HEK293T (cell line): Measurements from ENCODE around the gene BAIAP2.

ENCODE experiments used
- BHLHE40 ChIP-seq: fragments of 450-650 bp; IDR thresholded peaks from 2 replicates; pipeline ENCODE4 v1.6.1; 2016; ENCODE audit warnings: mild to moderate bottlenecking, moderate library complexity, borderline replicate concordance
- ELF4 ChIP-seq: fragments of 450-650 bp; IDR thresholded peaks from 2 replicates; pipeline ENCODE4 v1.6.1; 2017; ENCODE audit warnings: antibody characterized with exemption
- FOXA1 ChIP-seq: fragments of 450-650 bp; IDR thresholded peaks from 2 replicates; pipeline ENCODE4 v1.6.1; 2016; ENCODE audit warnings: mild to moderate bottlenecking
- FOXM1 ChIP-seq: fragments of 450-650 bp; IDR thresholded peaks from 2 replicates; pipeline ENCODE4 v1.6.1; 2017; ENCODE audit warnings: mild to moderate bottlenecking, borderline replicate concordance
- SUZ12 ChIP-seq: fragments of 450-650 bp; IDR thresholded peaks from 2 replicates; pipeline ENCODE4 v1.6.1; 2016; ENCODE audit warnings: mild to moderate bottlenecking
- ZNF384 ChIP-seq: fragments of 450-650 bp; IDR thresholded peaks from 2 replicates; pipeline ENCODE4 v1.6.1; 2016

DNA sequence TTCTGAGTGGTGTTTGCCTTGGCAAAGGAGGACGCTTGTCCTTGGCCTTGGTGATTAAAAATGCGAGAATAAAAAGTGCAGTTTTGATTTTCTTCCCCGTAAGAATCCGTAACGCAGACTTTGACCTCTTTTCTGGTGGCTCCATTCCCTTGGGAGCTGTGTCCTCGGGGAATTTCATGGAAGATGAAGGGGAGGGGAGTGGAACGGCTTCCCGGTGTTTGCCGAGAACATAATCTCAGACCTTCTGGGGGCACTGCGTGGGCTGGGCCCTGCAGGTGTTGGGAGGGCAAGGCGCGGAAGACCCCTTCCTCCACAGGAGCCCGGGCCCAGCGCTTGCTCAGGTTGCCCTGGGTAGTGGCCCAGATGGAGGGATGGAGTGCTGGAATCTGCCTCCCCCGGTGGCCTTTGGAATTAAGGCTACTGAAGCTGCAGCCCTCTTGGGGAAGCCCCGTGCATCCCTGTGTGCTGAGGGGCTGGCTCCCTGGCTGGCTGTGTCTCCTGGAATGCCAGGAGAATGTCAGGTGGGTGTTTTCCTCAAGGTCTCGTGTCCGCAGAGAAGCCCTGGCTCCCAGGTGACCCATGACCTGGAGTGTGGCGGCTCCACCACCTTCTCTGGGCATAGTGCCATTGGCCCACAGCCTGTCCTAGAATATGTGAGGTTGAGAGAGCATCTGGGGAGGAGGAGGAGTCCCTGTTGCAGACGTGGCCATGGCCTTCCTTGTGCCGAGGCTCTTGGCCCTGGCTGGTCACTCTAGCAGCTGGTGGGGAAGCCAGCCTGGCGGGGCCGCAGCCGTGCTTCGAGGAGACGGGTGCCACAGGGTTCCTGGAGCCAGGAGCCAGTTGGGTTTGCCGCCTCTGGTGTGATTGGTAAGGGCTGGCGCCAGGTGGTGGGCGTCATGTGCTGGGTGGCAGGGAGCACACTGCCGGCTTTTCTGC is 3.1 kb downstream of the BAIAP2 start:
- TF ChIP-seq SUZ12 (no peak), BHLHE40 (no peak), ELF4 (no peak), FOXM1 (no peak), ZNF384 (no peak), FOXA1 (no peak)
